ENCODE results near the gene ZNF736.
"Not testable (repeated sequence)": the region's sequence is repeated elsewhere in the genome, so short reads cannot be mapped to it uniquely, and the experiment has no call there.

ZNF736 gene

DNA sequence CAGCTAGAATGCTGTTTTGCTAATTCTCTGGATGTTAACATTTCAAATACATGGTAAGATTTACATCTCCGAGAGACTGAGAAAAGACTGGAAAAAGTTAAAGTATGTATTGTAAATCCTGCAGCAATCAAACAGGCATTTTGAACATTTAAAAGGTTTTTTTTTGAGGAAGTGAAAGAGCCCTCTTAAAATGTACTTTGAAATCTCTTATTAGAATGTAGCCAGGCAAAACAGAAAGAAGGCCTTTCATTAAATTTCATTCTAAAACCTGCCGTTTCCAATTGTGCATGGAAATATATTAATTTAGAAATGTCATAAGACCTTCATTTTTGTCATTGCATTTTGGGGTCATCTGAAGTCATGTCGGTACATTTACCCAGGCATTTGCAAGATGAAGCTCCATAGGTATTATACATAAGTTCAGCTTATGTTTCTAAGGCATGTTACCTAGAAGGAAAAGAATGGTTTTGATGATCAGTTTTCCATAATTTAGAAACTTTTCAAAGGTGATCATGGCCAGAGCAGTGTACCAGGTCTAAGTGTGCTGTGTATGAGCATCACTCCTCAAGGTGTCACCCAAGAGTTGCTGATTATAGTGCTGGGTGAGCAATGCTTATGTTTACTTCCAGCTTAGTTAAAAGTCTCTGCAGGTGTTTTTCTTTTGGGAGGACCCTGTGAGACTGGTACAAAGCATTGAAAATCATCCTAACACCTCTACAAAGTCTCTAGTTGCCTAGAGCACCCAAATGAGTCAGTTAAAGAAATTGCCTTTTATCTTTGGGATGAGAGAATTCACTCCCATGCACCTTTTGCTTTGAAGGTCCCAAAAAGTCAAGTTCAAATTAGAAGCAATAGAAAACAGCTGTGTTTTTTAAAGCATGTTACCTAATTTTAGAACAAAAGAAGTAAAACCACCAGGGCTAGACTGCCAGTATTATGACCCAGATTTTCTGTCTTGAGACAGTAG lies 7.1 kb downstream of the ZNF736 start:
- no peak for DNase-seq
- TF ChIP-seq POLR2A (IDR thresholded peaks at IDR 0.05; ENCODE audit: low read length) (no peak), GATA1 (IDR thresholded peaks at IDR 0.05; ENCODE audit: low read depth, low read length) (no peak)

- not testable (repeated sequence) for DNase-seq
These were observed 10.4 kb downstream of the ZNF736 start for GRCh38 chr7:64324166-64324565.

GRCh38 chr7:64348713-64349210 lies 35.0 kb downstream of the ZNF736 start:
- DNase-seq = not testable (repeated sequence)

DNA sequence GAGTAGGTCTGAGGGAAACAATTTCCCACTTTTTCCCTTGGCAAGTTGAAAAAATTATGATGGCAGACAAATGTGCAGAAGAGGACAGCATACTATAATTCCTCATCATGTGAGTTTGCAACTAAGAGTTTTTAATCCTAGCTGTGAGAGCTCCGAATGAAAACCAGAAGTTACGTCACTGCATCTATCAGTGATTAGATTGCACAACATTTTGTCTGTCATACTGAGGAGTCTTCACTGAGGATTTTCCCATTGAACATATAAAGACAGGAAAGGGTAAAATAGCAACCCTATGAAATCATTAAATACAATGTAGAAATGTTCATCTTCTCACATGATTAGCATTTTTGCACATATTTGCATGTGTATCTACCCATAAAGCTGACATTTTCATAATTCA lies 45.8 kb downstream of the ZNF736 start:
- no peak for DNase-seq
- TF ChIP-seq POLR2A (IDR thresholded peaks at IDR 0.05; ENCODE audit: low read length) (no peak), GATA1 (IDR thresholded peaks at IDR 0.05; ENCODE audit: low read depth, low read length) (no peak)

- TF ChIP-seq POLR2A (IDR thresholded peaks at IDR 0.05; ENCODE audit: low read length) (no peak), GATA1 (IDR thresholded peaks at IDR 0.05; ENCODE audit: low read depth, low read length) (no peak)
- DNase-seq = no peak
These were observed 57.4 kb downstream of the ZNF736 start for GRCh38 chr7:64371116-64371515.

DNA sequence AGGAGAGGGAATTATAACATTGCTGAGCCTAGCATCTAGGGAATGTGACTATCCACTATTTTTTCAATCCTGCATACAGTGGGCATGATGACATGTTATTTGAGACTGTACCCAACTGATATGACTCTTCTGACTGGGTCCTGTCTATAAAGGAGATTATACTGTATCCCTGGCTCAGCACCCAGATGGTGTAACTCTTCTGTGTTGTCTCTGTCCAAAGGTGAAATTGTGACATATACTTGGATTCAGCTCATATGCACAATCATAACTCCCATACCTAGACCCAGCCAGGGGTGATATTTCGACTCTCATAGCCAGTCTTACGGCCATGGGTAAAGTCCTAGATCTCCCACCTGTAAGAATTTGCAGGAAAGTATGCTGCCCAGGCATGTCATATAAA lies 59.3 kb downstream of the ZNF736 start:
- TF ChIP-seq POLR2A (IDR thresholded peaks at IDR 0.05; ENCODE audit: low read length) (no peak), GATA1 (IDR thresholded peaks at IDR 0.05; ENCODE audit: low read depth, low read length) (no peak)
- no peak for DNase-seq

- TF ChIP-seq GATA1 (IDR thresholded peaks at IDR 0.05; ENCODE audit: low read depth, low read length) = no peak
- TF ChIP-seq POLR2A (IDR thresholded peaks at IDR 0.05; ENCODE audit: low read length) = no peak
- no peak for DNase-seq
These were observed 86.6 kb downstream of the ZNF736 start for GRCh38 chr7:64400401-64400800.
